AG09309 (cell line): Measurements from ENCODE around the gene ZDHHC16.
A peak's percentile ranks its signal among the peaks of the same experiment; 100 is the strongest.

Source experiments
- DNase-seq: peaks from one replicate; pipeline ENCODE4 v3.0.0-alpha.2; 2010; ENCODE audit warnings: low read depth
- H3K4me3 ChIP-seq: 2 replicates; pipeline ENCODE4 v1.5.1; 2011; ENCODE audit warnings: mild to moderate bottlenecking, low read depth, low read length, moderate library complexity; ENCODE audit not compliant: control insufficient read depth
- TF ChIP-seq, protein P1 (sequence below): IDR thresholded peaks from 2 replicates; pipeline ENCODE4 v1.5.1; 2011; ENCODE audit warnings: mild to moderate bottlenecking, low read depth, low read length, inconsistent platforms; ENCODE audit not compliant: insufficient read depth, control insufficient read depth; ENCODE audit errors: missing control alignments

ZDHHC16 gene

GRCh38 chr10:97435211-97435610 is 10.8 kb upstream of the ZDHHC16 start:
- TF ChIP-seq, protein P1, sequence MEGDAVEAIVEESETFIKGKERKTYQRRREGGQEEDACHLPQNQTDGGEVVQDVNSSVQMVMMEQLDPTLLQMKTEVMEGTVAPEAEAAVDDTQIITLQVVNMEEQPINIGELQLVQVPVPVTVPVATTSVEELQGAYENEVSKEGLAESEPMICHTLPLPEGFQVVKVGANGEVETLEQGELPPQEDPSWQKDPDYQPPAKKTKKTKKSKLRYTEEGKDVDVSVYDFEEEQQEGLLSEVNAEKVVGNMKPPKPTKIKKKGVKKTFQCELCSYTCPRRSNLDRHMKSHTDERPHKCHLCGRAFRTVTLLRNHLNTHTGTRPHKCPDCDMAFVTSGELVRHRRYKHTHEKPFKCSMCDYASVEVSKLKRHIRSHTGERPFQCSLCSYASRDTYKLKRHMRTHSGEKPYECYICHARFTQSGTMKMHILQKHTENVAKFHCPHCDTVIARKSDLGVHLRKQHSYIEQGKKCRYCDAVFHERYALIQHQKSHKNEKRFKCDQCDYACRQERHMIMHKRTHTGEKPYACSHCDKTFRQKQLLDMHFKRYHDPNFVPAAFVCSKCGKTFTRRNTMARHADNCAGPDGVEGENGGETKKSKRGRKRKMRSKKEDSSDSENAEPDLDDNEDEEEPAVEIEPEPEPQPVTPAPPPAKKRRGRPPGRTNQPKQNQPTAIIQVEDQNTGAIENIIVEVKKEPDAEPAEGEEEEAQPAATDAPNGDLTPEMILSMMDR = no peak
- DNase-seq = no peak
- no peak overlapping the region for H3K4me3 ChIP-seq

- H3K4me3 ChIP-seq = no peak overlapping the region
- TF ChIP-seq, protein P1 = no peak
- no peak for DNase-seq
Observed at GRCh38 chr10:97442277-97442676, 3.7 kb upstream of the ZDHHC16 start.

- no peak for DNase-seq
- TF ChIP-seq, protein P1 = no peak
- H3K4me3 ChIP-seq = no peak overlapping the region
Observed at GRCh38 chr10:97444212-97444611, 1.8 kb upstream of the ZDHHC16 start.

GRCh38 chr10:97445357-97445721 is 636 bp upstream of the ZDHHC16 start:
- DNase-seq = no peak
- peak overlapping the region; percentile 78 for H3K4me3 ChIP-seq
- TF ChIP-seq, protein P1 = no peak

DNA sequence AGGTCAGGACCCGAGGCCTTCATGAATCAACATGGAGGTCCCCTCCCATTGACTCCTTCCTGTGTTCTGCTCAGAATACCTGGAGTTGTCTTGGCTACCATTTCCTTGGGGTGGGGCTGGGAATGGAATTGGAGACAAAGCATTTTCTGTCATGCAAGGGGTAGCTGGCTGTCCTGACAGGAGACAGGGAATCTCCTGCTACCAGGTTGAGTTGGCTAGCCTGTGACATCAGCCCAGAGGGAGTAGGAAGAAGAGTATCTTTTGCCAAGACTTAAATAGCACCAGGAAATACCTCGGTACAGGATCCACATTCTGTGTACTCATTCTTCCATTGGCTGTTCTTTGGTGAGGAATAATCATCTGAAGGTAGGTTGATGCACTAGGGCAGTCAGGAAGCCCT is 4.9 kb downstream of the ZDHHC16 start:
- TF ChIP-seq, protein P1 = no peak

GRCh38 chr10:97451605-97452004 is 5.6 kb downstream of the ZDHHC16 start:
- TF ChIP-seq, protein P1 = no peak
- H3K4me3 ChIP-seq = no peak overlapping the region
- DNase-seq = no peak

More for the DNA sequence above, 4.9 kb downstream of the ZDHHC16 start:
- DNase-seq = no peak
- no peak overlapping the region for H3K4me3 ChIP-seq

GRCh38 chr10:97452352-97452751 is 6.4 kb downstream of the ZDHHC16 start:
- TF ChIP-seq, protein P1 = no peak

More at GRCh38 chr10:97452352-97452751, 6.4 kb downstream of the ZDHHC16 start:
- H3K4me3 ChIP-seq = no peak overlapping the region
- no peak for DNase-seq
